Keratinocyte (primary cell): ENCODE data around the gene SYPL2.

Source experiments
- CTCF ChIP-seq, 3 experiments: IDR thresholded peaks in 1 of 3; conservative IDR thresholded peaks in 1 of 3; optimal IDR thresholded peaks in 1 of 3; 2 replicates in 2 of 3; 3 replicates in 1 of 3; pipeline versions ENCODE3 to v1.5.1; 2011; ENCODE audit warnings: low read length in 3 of 3, mild to moderate bottlenecking in 3 of 3, moderate library complexity in 2 of 3, control low read depth in 1 of 3, inconsistent platforms in 1 of 3; ENCODE audit not compliant: insufficient read depth in 2 of 3; ENCODE audit errors: extremely low read depth in 1 of 3
- EZH2 ChIP-seq: IDR thresholded peaks from one replicate; pipeline ENCODE4 v1.6.1; 2012; ENCODE audit warnings: inconsistent platforms, mild to moderate bottlenecking, low read length, moderate library complexity

GRCh38 chr1:109497449-109498160 is 31.3 kb downstream of the SYPL2 start:
- no peak for TF ChIP-seq CTCF (optimal IDR thresholded peaks at IDR 0.05 in 1 of 3, IDR thresholded peaks at IDR 0.05 in 1 of 3, conservative IDR thresholded peaks at IDR 0.05 in 1 of 3; ENCODE audit: extremely low read depth in 1 of 3, insufficient read depth in 2 of 3, low read length in 3 of 3)
- TF ChIP-seq EZH2: no peak
